ENCODE data around the gene ZC3H13.

ZC3H13 gene

GRCh38 chr13:45975337-45975736 is 77.2 kb downstream of the ZC3H13 start:
- in situ Hi-C loops (cut with MboI; ENCODE audit: low pct_unique_long_range_greater_than_20kb, low sequenced_read_pairs, unreplicated experiment): no loop called here
- no peak for TF ChIP-seq CTCF (IDR thresholded peaks at IDR 0.05; ENCODE audit: extremely low read depth, insufficient read depth, missing control alignments)

GRCh38 chr13:45974500-45974899 is 78.0 kb downstream of the ZC3H13 start:
- no peak for TF ChIP-seq CTCF (IDR thresholded peaks at IDR 0.05; ENCODE audit: extremely low read depth, insufficient read depth, missing control alignments)
- DNase-seq (ENCODE audit: low spot score): no peak
- in situ Hi-C loops (cut with MboI; ENCODE audit: low pct_unique_long_range_greater_than_20kb, low sequenced_read_pairs, unreplicated experiment): no loop called here

More at GRCh38 chr13:45975337-45975736, 77.2 kb downstream of the ZC3H13 start:
- no peak for DNase-seq (ENCODE audit: low spot score)

GRCh38 chr13:45967589-45967988 is 85.0 kb downstream of the ZC3H13 start:
- DNase-seq (ENCODE audit: low spot score): no peak
- TF ChIP-seq CTCF (IDR thresholded peaks at IDR 0.05; ENCODE audit: extremely low read depth, insufficient read depth, missing control alignments): no peak
- in situ Hi-C loops (cut with MboI; ENCODE audit: low pct_unique_long_range_greater_than_20kb, low sequenced_read_pairs, unreplicated experiment): no loop called here

- DNase-seq (ENCODE audit: low spot score): no peak
- TF ChIP-seq CTCF (IDR thresholded peaks at IDR 0.05; ENCODE audit: extremely low read depth, insufficient read depth, missing control alignments): no peak
- in situ Hi-C loops (cut with MboI; ENCODE audit: low pct_unique_long_range_greater_than_20kb, low sequenced_read_pairs, unreplicated experiment): no loop called here
These were observed 85.8 kb downstream of the ZC3H13 start for GRCh38 chr13:45966715-45967114.

GRCh38 chr13:45961468-45961867 is 91.1 kb downstream of the ZC3H13 start:
- DNase-seq (ENCODE audit: low spot score): no peak
- TF ChIP-seq CTCF (IDR thresholded peaks at IDR 0.05; ENCODE audit: extremely low read depth, insufficient read depth, missing control alignments): no peak
- in situ Hi-C loops (cut with MboI; ENCODE audit: low pct_unique_long_range_greater_than_20kb, low sequenced_read_pairs, unreplicated experiment): no loop called here

- in situ Hi-C loops (cut with MboI; ENCODE audit: low pct_unique_long_range_greater_than_20kb, low sequenced_read_pairs, unreplicated experiment): no loop called here
- no peak for DNase-seq (ENCODE audit: low spot score)
- TF ChIP-seq CTCF (IDR thresholded peaks at IDR 0.05; ENCODE audit: extremely low read depth, insufficient read depth, missing control alignments): no peak
These were observed 97.4 kb downstream of the ZC3H13 start for GRCh38 chr13:45954836-45955800.
